Gastroesophageal sphincter (tissue), 4 donors: ENCODE data around the gene C11orf52. TPM values are rescaled to one million over a fixed set of nuclear protein-coding genes. Genes with fewer than 3 reads are reported as not detected.

Experiments used
- ATAC-seq: fragments of 150-250 bp; one replicate; pipeline ENCODE4 v1.9.1; 2016; ENCODE audit warnings: mild to moderate bottlenecking, moderate library complexity
- H3K27ac ChIP-seq, 4 donors: fragments of 200-600 bp; sonication (generic) in 3 of 4; 1 replicate in 3 of 4; 2 replicates in 1 of 4; pipeline ENCODE4 v1.5.1; 2016 to 2019
- H3K27me3 ChIP-seq: fragments of 200-600 bp; sonication (generic); one replicate; pipeline ENCODE4 v1.5.1; 2019
- H3K36me3 ChIP-seq, 2 donors: fragments of 200-600 bp; sonication (generic); one replicate each; pipeline ENCODE4 v1.5.1; 2019; ENCODE audit warnings: control low read depth in 1 of 2
- H3K4me1 ChIP-seq, 3 donors: fragments of 200-600 bp; sonication (generic); 1 replicate in 2 of 3; 2 replicates in 1 of 3; pipeline ENCODE4 v1.5.1; 2016 to 2019; ENCODE audit warnings: control low read depth in 2 of 3
- H3K4me3 ChIP-seq, 2 donors: fragments of 200-600 bp; sonication (generic); one replicate each; pipeline ENCODE4 v1.5.1; 2019; ENCODE audit warnings: mild to moderate bottlenecking in 1 of 2, moderate library complexity in 1 of 2
- H3K9me3 ChIP-seq, 3 donors: fragments of 200-600 bp; sonication (generic); one replicate each; pipeline ENCODE4 v1.5.1; 2017 to 2019; ENCODE audit warnings: control low read depth in 2 of 3
- EP300 ChIP-seq: sonication (generic); formaldehyde crosslinking; IDR thresholded peaks from one replicate; pipeline ENCODE4 v1.6.1; 2017; ENCODE audit warnings: antibody characterized with exemption, mild to moderate bottlenecking
- POLR2A ChIP-seq, 2 donors: fragments of 450-650 bp; IDR thresholded peaks; one replicate each; pipeline ENCODE4 v1.6.1; 2017; ENCODE audit warnings: antibody characterized with exemption in 2 of 2, mild to moderate bottlenecking in 2 of 2, moderate library complexity in 1 of 2
- POLR2AphosphoS5 ChIP-seq: sonication (generic); formaldehyde crosslinking; IDR thresholded peaks from one replicate; pipeline ENCODE4 v1.6.1; 2017; ENCODE audit warnings: antibody characterized with exemption
- WGBS, 2 donors: methylation state at CpG; one replicate each; pipeline ENCODE4 v1.1.5; 2018; ENCODE audit warnings: low coverage in 1 of 2; 5-methylcytosine and 5-hydroxymethylcytosine counted together
- total RNA-seq, 4 donors: library from RNA; depleted of rRNA; stranded (reverse); fragments of >200 nt; gene quantifications; one replicate each; pipeline ENCODE4 v1.1.0, GENCODE V29; 2016
- TF ChIP-seq, protein P1 (sequence below), 4 experiments: fragments of 200-600 bp in 2 of 4; fragments of 450-650 bp in 2 of 4; sonication (generic) in 1 of 4; IDR thresholded peaks; one replicate each; pipeline ENCODE4 v1.5.1; 2017 to 2019; ENCODE audit warnings: antibody characterized with exemption in 4 of 4, mild to moderate bottlenecking in 2 of 4, moderate library complexity in 2 of 4

C11orf52 gene
- total RNA-seq, 4 donors from 2014 or later = 2.4 to 3.3 (median 3.1) TPM; not detected in 1

DNA sequence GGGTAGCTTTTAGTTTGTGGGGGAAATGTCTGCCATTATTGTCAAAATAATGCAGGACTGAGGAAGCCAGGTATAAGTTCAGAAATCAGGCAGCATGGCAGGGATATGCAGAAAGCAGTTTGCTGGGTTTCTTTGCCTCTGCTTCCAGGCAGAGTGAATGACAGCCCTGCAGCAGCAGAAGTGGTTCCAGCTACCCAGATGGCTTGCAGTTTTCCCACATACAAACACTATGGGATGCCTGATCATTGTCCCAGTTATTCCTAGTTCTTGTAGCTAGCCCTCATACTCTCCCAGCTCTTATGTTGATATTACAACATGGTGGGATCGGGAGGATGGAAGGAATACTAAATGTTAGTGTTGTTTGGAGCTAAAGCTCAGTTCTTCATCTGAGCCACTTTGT, 15.6 kb downstream of the C11orf52 start:
- H3K36me3 ChIP-seq = no peaks in the 10 kb centered on the region
- H3K4me1 ChIP-seq = peaks cover 3 to 58% (median 28%) of the 10 kb centered on the region in 3 donors
- H3K9me3 ChIP-seq = no peaks in the 10 kb centered on the region
- ATAC-seq = no peak
- no peak overlapping the region for H3K4me3 ChIP-seq
- H3K27ac ChIP-seq = peak overlapping the region in 2 of 4 donors; percentile 85 to 88
- no peak for TF ChIP-seq POLR2AphosphoS5
- TF ChIP-seq, protein P1, sequence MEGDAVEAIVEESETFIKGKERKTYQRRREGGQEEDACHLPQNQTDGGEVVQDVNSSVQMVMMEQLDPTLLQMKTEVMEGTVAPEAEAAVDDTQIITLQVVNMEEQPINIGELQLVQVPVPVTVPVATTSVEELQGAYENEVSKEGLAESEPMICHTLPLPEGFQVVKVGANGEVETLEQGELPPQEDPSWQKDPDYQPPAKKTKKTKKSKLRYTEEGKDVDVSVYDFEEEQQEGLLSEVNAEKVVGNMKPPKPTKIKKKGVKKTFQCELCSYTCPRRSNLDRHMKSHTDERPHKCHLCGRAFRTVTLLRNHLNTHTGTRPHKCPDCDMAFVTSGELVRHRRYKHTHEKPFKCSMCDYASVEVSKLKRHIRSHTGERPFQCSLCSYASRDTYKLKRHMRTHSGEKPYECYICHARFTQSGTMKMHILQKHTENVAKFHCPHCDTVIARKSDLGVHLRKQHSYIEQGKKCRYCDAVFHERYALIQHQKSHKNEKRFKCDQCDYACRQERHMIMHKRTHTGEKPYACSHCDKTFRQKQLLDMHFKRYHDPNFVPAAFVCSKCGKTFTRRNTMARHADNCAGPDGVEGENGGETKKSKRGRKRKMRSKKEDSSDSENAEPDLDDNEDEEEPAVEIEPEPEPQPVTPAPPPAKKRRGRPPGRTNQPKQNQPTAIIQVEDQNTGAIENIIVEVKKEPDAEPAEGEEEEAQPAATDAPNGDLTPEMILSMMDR (IDR thresholded peaks at IDR 0.05) = no peak
- no peak for TF ChIP-seq POLR2A (IDR thresholded peaks at IDR 0.05)
- no peak for TF ChIP-seq EP300
- WGBS, 2 donors = 80 to 100% methylated on average over 1 of the region's 1 CpG
- H3K27me3 ChIP-seq = no peaks in the 10 kb centered on the region

DNA sequence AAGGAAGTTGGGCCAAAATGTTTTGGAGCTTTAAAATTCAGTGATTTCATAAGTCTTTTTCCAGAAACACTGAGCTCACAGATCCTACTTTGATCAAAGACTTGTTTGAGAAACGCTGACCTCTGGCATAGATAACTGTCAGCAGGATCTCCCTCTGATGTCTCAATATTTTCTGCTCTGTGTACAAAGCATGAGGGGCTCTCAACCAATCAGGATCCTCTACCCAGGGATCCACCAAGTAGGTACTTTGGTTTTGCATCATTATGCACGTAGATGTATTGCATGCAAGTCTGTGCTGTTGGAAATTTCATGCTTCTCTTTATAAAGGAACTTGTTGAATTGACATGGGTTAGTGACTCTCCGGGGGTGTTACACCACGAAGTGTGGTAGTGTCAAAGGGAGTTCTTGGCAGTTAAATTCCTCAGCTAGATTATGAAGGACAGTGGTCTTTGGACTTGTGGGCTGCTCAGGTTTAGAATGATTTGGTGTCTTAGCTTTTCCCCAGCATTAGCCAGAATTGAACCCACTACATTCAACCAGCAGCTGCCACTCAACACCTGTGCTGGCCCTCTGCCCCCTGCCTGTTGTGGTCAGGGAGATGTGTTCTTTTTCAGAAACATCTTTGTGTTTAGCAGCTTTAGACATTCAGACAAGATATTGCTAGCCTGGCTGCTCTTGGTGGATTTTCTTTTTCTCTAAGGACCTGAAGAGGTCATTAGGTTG, 16.8 kb downstream of the C11orf52 start:
- no peak overlapping the region for H3K4me3 ChIP-seq
- WGBS, 2 donors = 23 to 56% methylated on average over 2 to 4 of the region's 4 CpGs

GRCh38 chr11:111936040-111936540, 17.4 kb downstream of the C11orf52 start:
- no peak for ATAC-seq
- WGBS, 2 donors = 24 to 35% methylated on average over 2 to 3 of the region's 3 CpGs

More for the DNA sequence above, 16.8 kb downstream of the C11orf52 start:
- H3K9me3 ChIP-seq = no peaks in the 10 kb centered on the region
- H3K4me1 ChIP-seq = peaks cover 3 to 67% (median 28%) of the 10 kb centered on the region in 3 donors
- H3K27me3 ChIP-seq = no peaks in the 10 kb centered on the region
- no peak for TF ChIP-seq POLR2AphosphoS5
- TF ChIP-seq, protein P1 (IDR thresholded peaks at IDR 0.05) = no peak
- TF ChIP-seq EP300 = no peak
- TF ChIP-seq POLR2A (IDR thresholded peaks at IDR 0.05) = no peak
- no peaks in the 10 kb centered on the region for H3K36me3 ChIP-seq
- H3K27ac ChIP-seq = peak overlapping the region; percentile 8 to 88 (median 84)
- peak; percentile 39 for ATAC-seq

DNA sequence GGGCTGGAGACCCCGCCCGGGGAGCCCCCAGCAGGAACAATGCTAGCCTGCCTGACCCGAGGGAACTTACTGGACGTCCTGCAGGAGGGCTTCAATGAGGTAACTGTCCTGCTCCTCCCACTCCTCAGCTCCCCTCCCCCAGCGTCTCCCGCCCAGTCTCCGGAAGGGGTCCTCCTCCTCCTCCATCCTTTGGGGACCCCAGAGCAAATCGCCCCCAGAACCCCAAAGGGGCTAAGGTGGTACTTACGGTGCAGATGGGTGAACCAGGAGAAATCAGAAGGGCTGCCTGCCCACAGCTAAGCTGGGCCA, 18.7 kb downstream of the C11orf52 start:
- 0% methylated on average over 1 of the region's 9 CpGs for WGBS, 2 donors

More at GRCh38 chr11:111936040-111936540, 17.4 kb downstream of the C11orf52 start:
- Histone ChIP-seq H3K4me1 (peaks cover 3 to 67% (median 28%) of the 10 kb centered on the region in 3 donors), H3K27me3 (no peaks in the 10 kb centered on the region), H3K36me3 (no peaks in the 10 kb centered on the region), H3K27ac (peak overlapping the region; percentile 8 to 88 (median 84)), H3K4me3 (peak overlapping the region; percentile 71 to 81), H3K9me3 (no peaks in the 10 kb centered on the region)
- TF ChIP-seq, protein P1 (IDR thresholded peaks at IDR 0.05) = no peak
- no peak for TF ChIP-seq POLR2AphosphoS5
- no peak for TF ChIP-seq POLR2A (IDR thresholded peaks at IDR 0.05)
- TF ChIP-seq EP300 = no peak

GRCh38 chr11:111937844-111938243, 19.1 kb downstream of the C11orf52 start:
- H3K9me3 ChIP-seq = no peaks in the 10 kb centered on the region
- H3K4me3 ChIP-seq = peak overlapping the region; percentile 71 to 81
- no peak for ATAC-seq
- H3K27me3 ChIP-seq = no peaks in the 10 kb centered on the region
- 49 to 83% methylated on average over 1 to 6 of the region's 7 CpGs for WGBS, 2 donors
- H3K36me3 ChIP-seq = no peaks in the 10 kb centered on the region
- TF ChIP-seq EP300 (no peak), POLR2A (IDR thresholded peaks at IDR 0.05) (no peak), POLR2AphosphoS5 (no peak)
- TF ChIP-seq, protein P1 (IDR thresholded peaks at IDR 0.05) = no peak
- peak overlapping the region; percentile 8 to 88 (median 84) for H3K27ac ChIP-seq
- peaks cover 3 to 61% (median 28%) of the 10 kb centered on the region in 3 donors for H3K4me1 ChIP-seq

More for the DNA sequence above, 18.7 kb downstream of the C11orf52 start:
- Histone ChIP-seq H3K4me3 (peak overlapping the region; percentile 71 to 81), H3K9me3 (no peaks in the 10 kb centered on the region), H3K27me3 (no peaks in the 10 kb centered on the region), H3K36me3 (no peaks in the 10 kb centered on the region), H3K4me1 (peaks cover 3 to 62% (median 28%) of the 10 kb centered on the region in 3 donors), H3K27ac (peak overlapping the region; percentile 8 to 88 (median 84))
- no peak for ATAC-seq
- no peak for TF ChIP-seq POLR2A (IDR thresholded peaks at IDR 0.05)
